Smooth muscle cell (in vitro differentiated cells): ENCODE measurements around the gene FAF1. TPM values are rescaled to one million over a fixed set of nuclear protein-coding genes. Genes with fewer than 3 reads are reported as not detected.

ENCODE experiments used
- DNase-seq: peaks from one replicate; lab custom pipeline; 2025; ENCODE audit not compliant: unreplicated experiment; lab: John Stamatoyannopoulos, UW
- H2AFZ ChIP-seq: fragments of 200-600 bp; sonication (generic); 2 replicates; pipeline ENCODE4 v1.6.0; 2016; ENCODE audit warnings: antibody characterized with exemption, low read depth, mild to moderate bottlenecking
- H3F3A ChIP-seq: fragments of 200-600 bp; sonication (generic); 2 replicates; pipeline ENCODE4 v1.6.0; 2017; ENCODE audit warnings: antibody characterized with exemption, low read depth
- H3K27ac ChIP-seq: fragments of 200-600 bp; sonication (generic); 2 replicates; pipeline ENCODE4 v1.5.1; 2016; ENCODE audit warnings: low read depth, mild to moderate bottlenecking
- H3K27me3 ChIP-seq: fragments of 200-600 bp; sonication (generic); 2 replicates; pipeline ENCODE4 v1.6.1; 2016; ENCODE audit warnings: low read depth, mild to moderate bottlenecking
- H3K36me3 ChIP-seq: fragments of 200-600 bp; sonication (generic); 2 replicates; pipeline ENCODE4 v1.5.1; 2016; ENCODE audit warnings: low read depth
- H3K4me1 ChIP-seq: fragments of 200-600 bp; sonication (generic); 2 replicates; pipeline ENCODE4 v1.5.1; 2016; ENCODE audit warnings: low read depth
- H3K4me2 ChIP-seq: fragments of 200-600 bp; sonication (generic); 2 replicates; pipeline ENCODE4 v1.6.0; 2016; ENCODE audit warnings: mild to moderate bottlenecking
- H3K4me3 ChIP-seq: fragments of 200-600 bp; sonication (generic); 2 replicates; pipeline ENCODE4 v1.5.1; 2016; ENCODE audit warnings: mild to moderate bottlenecking
- H3K79me2 ChIP-seq: fragments of 200-600 bp; sonication (generic); 2 replicates; pipeline ENCODE4 v1.6.0; 2016; ENCODE audit warnings: low read depth, mild to moderate bottlenecking
- H3K9ac ChIP-seq: fragments of 200-600 bp; sonication (generic); 2 replicates; pipeline ENCODE4 v1.6.0; 2016; ENCODE audit warnings: low read depth
- H3K9me3 ChIP-seq: fragments of 200-600 bp; sonication (generic); replicated peaks from 2 replicates; pipeline ENCODE4 v1.5.1; 2016; ENCODE audit warnings: low read depth
- H4K20me1 ChIP-seq: fragments of 200-600 bp; sonication (generic); 2 replicates; pipeline ENCODE4 v1.6.0; 2016; ENCODE audit warnings: low read depth
- WGBS: methylation state at CpG from one replicate; pipeline ENCODE4 v1.1.7; 2016; ENCODE audit warnings: low lambda C conversion rate; 5-methylcytosine and 5-hydroxymethylcytosine counted together
- polyA plus RNA-seq: library from polyadenylated mRNA; unstranded; fragments of >200 nt; fragmentation: Nextera tagmentation; extraction: Ambion mirVana; gene quantifications from 2 replicates; pipeline ENCODE4 v1.2.1, GENCODE V29; 2016
- total RNA-seq: library from RNA; depleted of rRNA; stranded (reverse); fragments of >200 nt; gene quantifications from 2 replicates; pipeline ENCODE4 v1.2.3, GENCODE V29; 2014
- TF ChIP-seq, protein P1 (sequence below): fragments of 200-600 bp; sonication (generic); IDR thresholded peaks from 2 replicates; pipeline ENCODE4 v1.5.1; 2017; ENCODE audit warnings: borderline replicate concordance, mild to moderate bottlenecking, antibody characterized with exemption; ENCODE audit not compliant: insufficient read depth, poor library complexity, severe bottlenecking

The FAF1 gene
- total and polyA plus RNA-seq, 2 experiments from 2014 or later: 51.5 to 51.6 TPM

DNA sequence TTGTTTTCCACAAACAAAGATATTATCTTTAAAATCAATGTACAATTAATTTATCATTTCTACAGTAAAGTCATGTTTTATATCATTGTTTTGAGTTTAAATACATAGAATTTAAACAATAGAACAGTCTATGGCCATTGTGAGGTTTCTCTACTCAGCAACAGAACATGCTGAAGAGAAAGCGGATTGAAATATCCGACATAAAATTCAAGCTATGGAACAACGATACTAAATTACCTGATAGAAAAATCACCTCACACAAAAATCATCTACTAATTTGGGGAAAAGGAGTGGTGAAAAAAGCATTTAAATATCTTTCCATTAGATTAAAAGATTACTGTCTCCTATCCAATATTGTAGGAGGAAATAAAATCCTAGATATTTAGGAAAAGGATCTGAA lies 22.5 kb upstream of the FAF1 start:
- Histone ChIP-seq H3F3A (no peaks in the 10 kb centered on the region), H3K4me1 (peaks cover under 1% of the 10 kb centered on the region), H3K27me3 (peaks cover 90% of the 10 kb centered on the region), H4K20me1 (no peaks in the 10 kb centered on the region), H3K27ac (no peak overlapping the region), H3K79me2 (no peaks in the 10 kb centered on the region), H3K36me3 (no peaks in the 10 kb centered on the region), H3K9me3 (no peaks in the 10 kb centered on the region), H2AFZ (no peak overlapping the region), H3K4me3 (no peak overlapping the region), H3K4me2 (no peak overlapping the region), H3K9ac (no peak overlapping the region)
- TF ChIP-seq, protein P1, sequence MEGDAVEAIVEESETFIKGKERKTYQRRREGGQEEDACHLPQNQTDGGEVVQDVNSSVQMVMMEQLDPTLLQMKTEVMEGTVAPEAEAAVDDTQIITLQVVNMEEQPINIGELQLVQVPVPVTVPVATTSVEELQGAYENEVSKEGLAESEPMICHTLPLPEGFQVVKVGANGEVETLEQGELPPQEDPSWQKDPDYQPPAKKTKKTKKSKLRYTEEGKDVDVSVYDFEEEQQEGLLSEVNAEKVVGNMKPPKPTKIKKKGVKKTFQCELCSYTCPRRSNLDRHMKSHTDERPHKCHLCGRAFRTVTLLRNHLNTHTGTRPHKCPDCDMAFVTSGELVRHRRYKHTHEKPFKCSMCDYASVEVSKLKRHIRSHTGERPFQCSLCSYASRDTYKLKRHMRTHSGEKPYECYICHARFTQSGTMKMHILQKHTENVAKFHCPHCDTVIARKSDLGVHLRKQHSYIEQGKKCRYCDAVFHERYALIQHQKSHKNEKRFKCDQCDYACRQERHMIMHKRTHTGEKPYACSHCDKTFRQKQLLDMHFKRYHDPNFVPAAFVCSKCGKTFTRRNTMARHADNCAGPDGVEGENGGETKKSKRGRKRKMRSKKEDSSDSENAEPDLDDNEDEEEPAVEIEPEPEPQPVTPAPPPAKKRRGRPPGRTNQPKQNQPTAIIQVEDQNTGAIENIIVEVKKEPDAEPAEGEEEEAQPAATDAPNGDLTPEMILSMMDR: no peak
- no peak for DNase-seq
- 84% methylated on average over 3 of the region's 3 CpGs for WGBS

- Histone ChIP-seq H3K9ac (no peak overlapping the region), H3K36me3 (no peaks in the 10 kb centered on the region), H3K4me2 (no peak overlapping the region), H3K4me1 (peaks cover 8% of the 10 kb centered on the region), H3K27ac (no peak overlapping the region), H3F3A (no peaks in the 10 kb centered on the region), H3K9me3 (no peaks in the 10 kb centered on the region), H3K4me3 (no peak overlapping the region), H2AFZ (no peak overlapping the region), H4K20me1 (no peaks in the 10 kb centered on the region), H3K27me3 (peaks cover 99% of the 10 kb centered on the region), H3K79me2 (no peaks in the 10 kb centered on the region)
- whole genome bisulfite sequencing: 85% methylated on average over 1 of the region's 1 CpG
- TF ChIP-seq, protein P1: no peak
- DNase-seq: no peak
Measured at GRCh38 chr1:50981741-50982140, 21.7 kb upstream of the FAF1 start.

- TF ChIP-seq, protein P1: no peak
- H3K27me3 ChIP-seq: peaks cover 100% of the 10 kb centered on the region
- peaks cover 10% of the 10 kb centered on the region for H3K4me1 ChIP-seq
- no peaks in the 10 kb centered on the region for H3K36me3 ChIP-seq
- no peak overlapping the region for H3K4me2 ChIP-seq
- H3K9me3 ChIP-seq: no peaks in the 10 kb centered on the region
- no peaks in the 10 kb centered on the region for H4K20me1 ChIP-seq
- DNase-seq: no peak
- H3K79me2 ChIP-seq: no peaks in the 10 kb centered on the region
- H3K4me3 ChIP-seq: no peak overlapping the region
- no peaks in the 10 kb centered on the region for H3F3A ChIP-seq
- no peak overlapping the region for H3K9ac ChIP-seq
- no peak overlapping the region for H3K27ac ChIP-seq
- H2AFZ ChIP-seq: no peak overlapping the region
Measured at GRCh38 chr1:50980505-50980904, 20.4 kb upstream of the FAF1 start.

DNA sequence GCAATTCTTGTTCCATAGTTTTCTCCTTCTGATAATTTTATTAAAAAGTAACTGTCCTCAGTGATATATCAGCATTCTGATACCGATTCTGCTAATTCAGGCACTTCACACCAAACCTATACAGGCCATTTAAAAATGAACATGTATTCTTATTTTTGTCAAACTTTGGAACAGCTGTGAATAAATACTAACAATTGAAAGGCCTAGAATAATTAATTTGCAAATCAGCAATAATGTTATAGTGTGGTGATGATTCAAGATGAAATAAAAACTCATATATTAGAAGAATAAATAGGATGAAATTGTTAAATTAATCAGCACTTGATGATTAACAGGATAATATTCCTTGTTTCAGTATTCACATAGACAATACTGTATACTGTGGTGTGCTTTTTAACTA lies 19.9 kb upstream of the FAF1 start:
- Histone ChIP-seq H4K20me1 (no peaks in the 10 kb centered on the region), H2AFZ (no peak overlapping the region), H3K4me2 (no peak overlapping the region), H3K36me3 (no peaks in the 10 kb centered on the region), H3K27ac (no peak overlapping the region), H3K9ac (no peak overlapping the region), H3F3A (no peaks in the 10 kb centered on the region), H3K9me3 (no peaks in the 10 kb centered on the region), H3K79me2 (no peaks in the 10 kb centered on the region), H3K27me3 (peaks cover 100% of the 10 kb centered on the region), H3K4me3 (no peak overlapping the region), H3K4me1 (peaks cover 10% of the 10 kb centered on the region)
- no peak for DNase-seq
- TF ChIP-seq, protein P1: no peak
- WGBS: 65% methylated on average over 1 of the region's 1 CpG
